ENCODE measurements around the gene STK32B.

DNA sequence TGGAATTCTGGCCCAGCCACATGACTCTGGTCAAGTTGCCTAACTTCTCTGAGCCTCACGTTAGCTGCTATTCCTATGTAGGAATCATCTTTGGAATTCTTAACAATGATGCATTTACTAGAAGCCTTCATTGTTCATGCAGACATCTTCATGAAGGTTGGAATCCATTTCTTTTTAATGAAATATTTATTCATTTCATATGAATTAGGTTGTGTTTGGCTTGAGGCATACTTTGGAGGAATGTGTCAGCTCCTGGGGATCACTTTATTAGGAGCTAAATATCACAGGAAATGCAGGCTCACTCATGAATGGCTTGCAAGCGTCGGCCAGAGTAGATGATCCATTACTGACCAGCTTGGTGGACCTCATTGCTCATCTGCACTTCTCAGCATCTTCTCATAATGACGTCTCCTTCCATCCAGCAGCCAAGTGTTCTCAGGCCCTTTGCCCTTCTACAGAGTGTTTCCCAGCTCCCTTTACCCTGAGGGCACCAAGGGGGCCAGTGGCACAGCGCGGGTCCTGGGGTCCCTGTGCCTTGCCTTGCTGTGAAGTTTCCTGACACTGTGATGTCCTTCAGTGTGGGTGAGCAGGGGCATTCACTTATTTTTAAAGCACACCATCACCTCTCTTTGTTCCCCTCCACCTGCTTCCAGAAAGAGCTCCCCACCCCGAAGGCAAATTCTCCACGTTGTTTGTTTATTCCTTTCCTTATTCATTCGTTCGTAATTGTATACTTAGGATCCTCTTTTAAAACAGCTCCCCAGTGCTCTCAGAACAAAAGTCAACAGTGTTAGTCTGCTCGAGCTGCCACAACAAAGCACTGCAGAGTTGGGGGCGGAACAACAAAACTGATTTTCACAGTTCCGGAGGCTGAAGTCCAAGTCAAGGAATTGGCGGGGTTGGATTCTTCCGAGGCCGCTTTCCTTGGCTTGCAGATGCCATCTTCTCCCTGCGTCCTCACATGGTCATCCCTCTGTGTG, 106.8 kb downstream of the STK32B start:
- TF ChIP-seq, protein P1, sequence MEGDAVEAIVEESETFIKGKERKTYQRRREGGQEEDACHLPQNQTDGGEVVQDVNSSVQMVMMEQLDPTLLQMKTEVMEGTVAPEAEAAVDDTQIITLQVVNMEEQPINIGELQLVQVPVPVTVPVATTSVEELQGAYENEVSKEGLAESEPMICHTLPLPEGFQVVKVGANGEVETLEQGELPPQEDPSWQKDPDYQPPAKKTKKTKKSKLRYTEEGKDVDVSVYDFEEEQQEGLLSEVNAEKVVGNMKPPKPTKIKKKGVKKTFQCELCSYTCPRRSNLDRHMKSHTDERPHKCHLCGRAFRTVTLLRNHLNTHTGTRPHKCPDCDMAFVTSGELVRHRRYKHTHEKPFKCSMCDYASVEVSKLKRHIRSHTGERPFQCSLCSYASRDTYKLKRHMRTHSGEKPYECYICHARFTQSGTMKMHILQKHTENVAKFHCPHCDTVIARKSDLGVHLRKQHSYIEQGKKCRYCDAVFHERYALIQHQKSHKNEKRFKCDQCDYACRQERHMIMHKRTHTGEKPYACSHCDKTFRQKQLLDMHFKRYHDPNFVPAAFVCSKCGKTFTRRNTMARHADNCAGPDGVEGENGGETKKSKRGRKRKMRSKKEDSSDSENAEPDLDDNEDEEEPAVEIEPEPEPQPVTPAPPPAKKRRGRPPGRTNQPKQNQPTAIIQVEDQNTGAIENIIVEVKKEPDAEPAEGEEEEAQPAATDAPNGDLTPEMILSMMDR (IDR thresholded peaks at IDR 0.05), result no peak
- no peak for TF ChIP-seq POLR2A (IDR thresholded peaks at IDR 0.05)
